Neural progenitor cell (in vitro differentiated cells): ENCODE data around the gene SOBP. TPM values are rescaled to one million over a fixed set of nuclear protein-coding genes. Genes with fewer than 3 reads are reported as not detected.
A peak's percentile ranks its signal among the peaks of the same experiment; 100 is the strongest.

ENCODE experiments used
- DNase-seq: peaks from one replicate; pipeline ENCODE4 v3.0.0-alpha.2; 2016; ENCODE audit warnings: low spot score
- H2AFZ ChIP-seq: fragments of 200-600 bp; sonication (generic); replicated peaks from 2 replicates; pipeline ENCODE4 v1.6.1; 2016; ENCODE audit warnings: antibody characterized with exemption
- H3F3A ChIP-seq: fragments of 200-600 bp; sonication (generic); 2 replicates; pipeline ENCODE4 v1.6.1; 2016; ENCODE audit warnings: antibody characterized with exemption, low read depth
- H3K27ac ChIP-seq: fragments of 200-600 bp; sonication (generic); 2 replicates; pipeline ENCODE4 v1.5.1; 2016; ENCODE audit warnings: mild to moderate bottlenecking
- H3K27me3 ChIP-seq: fragments of 200-600 bp; sonication (generic); 2 replicates; pipeline ENCODE4 v1.6.1; 2016; ENCODE audit warnings: mild to moderate bottlenecking, moderate library complexity
- H3K36me3 ChIP-seq: fragments of 200-600 bp; sonication (generic); 2 replicates; pipeline ENCODE4 v1.5.1; 2016
- H3K4me1 ChIP-seq: fragments of 200-600 bp; sonication (generic); 2 replicates; pipeline ENCODE4 v1.6.1; 2016; ENCODE audit warnings: mixed run types
- H3K4me2 ChIP-seq: fragments of 200-600 bp; sonication (generic); 2 replicates; pipeline ENCODE4 v1.6.1; 2016
- H3K4me3 ChIP-seq: fragments of 200-600 bp; sonication (generic); 2 replicates; pipeline ENCODE4 v1.5.1; 2016
- H3K79me2 ChIP-seq: fragments of 200-600 bp; sonication (generic); 2 replicates; pipeline ENCODE4 v1.6.1; 2016; ENCODE audit warnings: low read depth
- H3K9ac ChIP-seq: fragments of 200-600 bp; sonication (generic); 2 replicates; pipeline ENCODE4 v1.6.1; 2016
- H3K9me3 ChIP-seq: fragments of 200-600 bp; sonication (generic); 2 replicates; pipeline ENCODE4 v1.5.1; 2016; ENCODE audit warnings: low read depth
- H4K20me1 ChIP-seq: fragments of 200-600 bp; sonication (generic); 2 replicates; pipeline ENCODE4 v1.6.1; 2016; ENCODE audit warnings: low read depth
- H3K27ac Mint-ChIP-seq: 3 replicates; pipeline ENCODE4 v1.8.0; 2021; ENCODE audit warnings: mixed read lengths
- H3K27me3 Mint-ChIP-seq: 2 replicates; pipeline ENCODE4 v1.8.0; 2022; ENCODE audit warnings: low read depth, mild to moderate bottlenecking, inconsistent platforms, moderate library complexity, mixed read lengths; ENCODE audit not compliant: insufficient read depth
- H3K36me3 Mint-ChIP-seq: 3 replicates; pipeline ENCODE4 v1.8.0; 2021; ENCODE audit warnings: mixed read lengths
- H3K4me1 Mint-ChIP-seq: 3 replicates; pipeline ENCODE4 v1.8.0; 2021; ENCODE audit warnings: mixed read lengths
- H3K4me3 Mint-ChIP-seq: 3 replicates; pipeline ENCODE4 v1.8.0; 2021; ENCODE audit warnings: mild to moderate bottlenecking, moderate library complexity, mixed read lengths
- H3K9me3 Mint-ChIP-seq: 3 replicates; pipeline ENCODE4 v1.8.0; 2020; ENCODE audit warnings: mixed read lengths
- EZH2 ChIP-seq: fragments of 200-600 bp; sonication (generic); IDR thresholded peaks from 2 replicates; pipeline ENCODE4 v1.6.1; 2017; ENCODE audit warnings: antibody characterized with exemption, mild to moderate bottlenecking, moderate library complexity
- EZH2phosphoT487 ChIP-seq: fragments of 200-600 bp; sonication (generic); IDR thresholded peaks from 2 replicates; pipeline ENCODE4 v1.6.1; 2017; ENCODE audit warnings: antibody characterized with exemption
- total RNA-seq: library from RNA; depleted of rRNA; stranded (reverse); fragments of >200 nt; gene quantifications from 2 replicates; pipeline ENCODE4 v1.2.3, GENCODE V29; 2015; ENCODE audit warnings: low replicate concordance
- TF ChIP-seq, protein P1 (sequence below): fragments of 200-600 bp; sonication (generic); IDR thresholded peaks from 2 replicates; pipeline ENCODE4 v1.5.1; 2017; ENCODE audit warnings: antibody characterized with exemption, mild to moderate bottlenecking

The SOBP gene
- total RNA-seq, 1 donor from 2014 or later: 12.6 TPM

DNA sequence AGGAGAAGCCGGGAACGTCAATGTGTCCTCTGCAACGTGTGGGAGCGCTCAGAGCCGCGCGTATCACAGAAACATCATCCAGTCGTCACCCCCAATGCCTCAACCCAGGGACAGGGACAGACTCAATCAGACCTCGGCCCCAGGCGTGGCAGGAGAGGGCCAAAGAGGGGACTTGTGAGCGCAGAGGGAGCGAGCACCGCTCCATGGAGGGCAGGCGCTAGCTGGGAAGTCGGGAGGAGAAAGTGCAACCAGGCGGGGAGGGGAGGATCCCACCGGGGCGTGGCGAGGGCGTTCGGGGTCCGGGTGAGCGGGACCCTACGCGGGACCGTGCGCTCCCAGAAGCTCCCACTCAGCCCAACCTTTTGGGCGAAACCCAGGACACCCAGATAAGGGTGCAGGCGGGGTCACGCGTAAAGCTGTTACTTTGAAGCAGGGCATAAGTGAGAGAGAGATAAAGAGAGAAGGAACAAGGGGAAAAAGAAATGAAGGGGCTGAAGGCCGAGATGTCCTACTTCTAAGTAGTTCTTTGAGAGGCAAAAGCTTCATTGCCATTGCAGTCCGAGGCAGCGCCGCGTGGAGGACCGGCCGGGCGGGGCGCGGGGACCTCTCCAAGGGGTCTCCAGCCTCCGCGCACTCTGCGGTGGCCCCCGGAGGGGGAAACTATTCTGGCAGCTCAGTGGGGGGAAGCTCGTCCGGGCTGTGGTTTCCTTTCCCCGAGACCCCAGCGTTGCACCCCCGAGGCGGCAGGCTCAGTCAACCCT is 862 bp upstream of the SOBP start:
- Histone ChIP-seq H3K9ac (no peak overlapping the region), H4K20me1 (peaks cover 7% of the 10 kb centered on the region), H3K9me3 (no peaks in the 10 kb centered on the region), H3K27me3 (peaks cover 28% of the 10 kb centered on the region), H3K4me2 (peak overlapping the region; percentile 90), H3K4me3 (peak overlapping the region; percentile 86), H3K4me1 (peaks cover 21% of the 10 kb centered on the region), H3K79me2 (peaks cover 37% of the 10 kb centered on the region), H3K27ac (no peak overlapping the region), H2AFZ (peak overlapping the region; percentile 85), H3K36me3 (no peaks in the 10 kb centered on the region), H3F3A (peaks cover 40% of the 10 kb centered on the region)
- Mint-ChIP-seq H3K4me3 (peak overlapping the region; percentile 99), H3K36me3 (no peaks in the 10 kb centered on the region), H3K27me3 (peaks cover 18% of the 10 kb centered on the region), H3K27ac (peak overlapping the region; percentile 33), H3K4me1 (peaks cover 19% of the 10 kb centered on the region), H3K9me3 (peaks cover 3% of the 10 kb centered on the region)
- peak; percentile 80 for DNase-seq
- TF ChIP-seq EZH2phosphoT487 (no peak), EZH2 (peak; percentile 70)
- TF ChIP-seq, protein P1, sequence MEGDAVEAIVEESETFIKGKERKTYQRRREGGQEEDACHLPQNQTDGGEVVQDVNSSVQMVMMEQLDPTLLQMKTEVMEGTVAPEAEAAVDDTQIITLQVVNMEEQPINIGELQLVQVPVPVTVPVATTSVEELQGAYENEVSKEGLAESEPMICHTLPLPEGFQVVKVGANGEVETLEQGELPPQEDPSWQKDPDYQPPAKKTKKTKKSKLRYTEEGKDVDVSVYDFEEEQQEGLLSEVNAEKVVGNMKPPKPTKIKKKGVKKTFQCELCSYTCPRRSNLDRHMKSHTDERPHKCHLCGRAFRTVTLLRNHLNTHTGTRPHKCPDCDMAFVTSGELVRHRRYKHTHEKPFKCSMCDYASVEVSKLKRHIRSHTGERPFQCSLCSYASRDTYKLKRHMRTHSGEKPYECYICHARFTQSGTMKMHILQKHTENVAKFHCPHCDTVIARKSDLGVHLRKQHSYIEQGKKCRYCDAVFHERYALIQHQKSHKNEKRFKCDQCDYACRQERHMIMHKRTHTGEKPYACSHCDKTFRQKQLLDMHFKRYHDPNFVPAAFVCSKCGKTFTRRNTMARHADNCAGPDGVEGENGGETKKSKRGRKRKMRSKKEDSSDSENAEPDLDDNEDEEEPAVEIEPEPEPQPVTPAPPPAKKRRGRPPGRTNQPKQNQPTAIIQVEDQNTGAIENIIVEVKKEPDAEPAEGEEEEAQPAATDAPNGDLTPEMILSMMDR: no peak

DNA sequence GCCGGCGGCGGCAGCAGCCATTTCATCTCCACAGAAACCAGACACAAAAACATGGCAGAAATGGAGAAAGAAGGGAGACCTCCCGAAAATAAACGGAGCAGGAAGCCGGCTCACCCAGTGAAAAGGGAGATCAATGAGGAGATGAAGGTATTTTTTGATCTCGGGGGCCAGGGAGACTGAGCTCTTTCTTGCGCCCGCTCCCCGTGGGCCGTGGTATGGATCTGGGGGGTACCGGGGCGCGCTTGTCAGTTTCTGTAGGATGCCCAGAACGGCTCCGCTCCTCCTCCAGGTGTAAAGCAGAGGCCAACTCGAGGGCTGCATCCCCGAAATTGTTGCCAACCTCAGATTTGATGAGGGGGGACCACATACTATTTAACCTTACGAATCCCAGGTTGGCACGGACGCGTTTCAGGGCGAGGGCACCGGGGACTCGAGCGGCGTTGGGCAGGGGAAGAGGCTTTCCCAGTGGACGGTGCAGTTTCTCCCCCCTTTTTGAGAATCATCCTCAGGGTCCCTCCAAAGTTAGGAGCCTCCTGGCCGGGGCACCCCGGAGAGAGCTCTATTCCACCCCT is 735 bp downstream of the SOBP start:
- Histone ChIP-seq H3K9ac (peak overlapping the region; percentile 18), H2AFZ (peak overlapping the region; percentile 40), H3K4me3 (peak overlapping the region; percentile 86), H3K27me3 (peaks cover 28% of the 10 kb centered on the region), H3K4me2 (peak overlapping the region; percentile 95), H3K79me2 (peaks cover 52% of the 10 kb centered on the region), H3K4me1 (peaks cover 37% of the 10 kb centered on the region), H3K27ac (peak overlapping the region; percentile 42), H3F3A (peaks cover 48% of the 10 kb centered on the region), H4K20me1 (peaks cover 14% of the 10 kb centered on the region), H3K36me3 (no peaks in the 10 kb centered on the region), H3K9me3 (no peaks in the 10 kb centered on the region)
- no peak for TF ChIP-seq EZH2phosphoT487
- TF ChIP-seq EZH2: peak; percentile 38
- Mint-ChIP-seq H3K4me3 (no peak overlapping the region), H3K9me3 (peaks cover 3% of the 10 kb centered on the region), H3K4me1 (peaks cover 19% of the 10 kb centered on the region), H3K27me3 (peaks cover 18% of the 10 kb centered on the region), H3K27ac (no peak overlapping the region), H3K36me3 (no peaks in the 10 kb centered on the region)
- DNase-seq: no peak

DNA sequence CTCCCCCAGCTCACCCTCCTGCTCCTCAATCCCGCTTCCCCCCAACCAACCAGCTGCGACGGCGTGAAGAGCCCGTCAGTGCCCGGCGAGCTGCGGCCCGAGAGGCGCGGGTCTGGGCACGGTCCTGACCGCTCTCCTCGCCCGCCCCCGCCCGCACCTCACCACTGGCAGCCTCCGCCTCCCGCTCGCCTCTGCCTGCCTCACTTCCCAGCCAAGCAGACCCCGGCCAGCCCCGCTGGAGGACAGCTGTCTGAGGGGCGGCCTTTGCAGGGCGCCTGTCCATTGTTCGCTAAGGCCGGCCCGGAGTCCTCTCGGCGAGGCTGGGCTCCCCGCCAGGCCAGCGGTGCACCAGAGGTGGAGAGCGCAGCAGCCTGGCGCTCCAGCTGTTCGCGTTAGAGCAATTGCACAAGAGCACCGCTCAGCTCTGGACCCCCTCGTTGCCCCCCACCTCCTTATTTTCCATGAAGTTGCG is 1.3 kb downstream of the SOBP start:
- Histone ChIP-seq H3K36me3 (no peaks in the 10 kb centered on the region), H3K4me2 (peak overlapping the region; percentile 95), H3K27me3 (peaks cover 27% of the 10 kb centered on the region), H3K79me2 (peaks cover 57% of the 10 kb centered on the region), H3K9me3 (no peaks in the 10 kb centered on the region), H3K4me3 (peak overlapping the region; percentile 86), H3F3A (peaks cover 48% of the 10 kb centered on the region), H4K20me1 (peaks cover 18% of the 10 kb centered on the region), H3K27ac (no peak overlapping the region), H3K9ac (peak overlapping the region; percentile 18), H2AFZ (no peak overlapping the region), H3K4me1 (peaks cover 42% of the 10 kb centered on the region)
- no peak for TF ChIP-seq EZH2
- TF ChIP-seq, protein P1: no peak
- H3K27me3 Mint-ChIP-seq: peaks cover 18% of the 10 kb centered on the region
- no peaks in the 10 kb centered on the region for H3K36me3 Mint-ChIP-seq
- peak overlapping the region; percentile 75 for H3K27ac Mint-ChIP-seq
- peak; percentile 86 for DNase-seq
- H3K4me1 Mint-ChIP-seq: peaks cover 24% of the 10 kb centered on the region
- H3K9me3 Mint-ChIP-seq: peaks cover 3% of the 10 kb centered on the region
- no peak overlapping the region for H3K4me3 Mint-ChIP-seq
